Right lobe of liver (tissue), 4 donors: ENCODE measurements around the gene TMEM245.

Experiments used
- POLR2A ChIP-seq: fragments of 450-650 bp; IDR thresholded peaks from one replicate; pipeline ENCODE4 v1.6.1; 2017; ENCODE audit warnings: antibody characterized with exemption, mild to moderate bottlenecking
- TF ChIP-seq, protein P1 (sequence below), 4 donors: fragments of 200-600 bp in 3 of 4; fragments of 450-650 bp in 1 of 4; IDR thresholded peaks; one replicate each; pipeline versions ENCODE4 v1.5.1 to v1.8.0; 2016 to 2022; ENCODE audit warnings: antibody characterized with exemption in 4 of 4, mild to moderate bottlenecking in 2 of 4
- donor health status: DM: no; HTN: no; CAD: no.
- donor health status: DM: no; HTN: no; CAD: no.
- donor health status: DM: no; HTN: yes; CAD: no.

DNA sequence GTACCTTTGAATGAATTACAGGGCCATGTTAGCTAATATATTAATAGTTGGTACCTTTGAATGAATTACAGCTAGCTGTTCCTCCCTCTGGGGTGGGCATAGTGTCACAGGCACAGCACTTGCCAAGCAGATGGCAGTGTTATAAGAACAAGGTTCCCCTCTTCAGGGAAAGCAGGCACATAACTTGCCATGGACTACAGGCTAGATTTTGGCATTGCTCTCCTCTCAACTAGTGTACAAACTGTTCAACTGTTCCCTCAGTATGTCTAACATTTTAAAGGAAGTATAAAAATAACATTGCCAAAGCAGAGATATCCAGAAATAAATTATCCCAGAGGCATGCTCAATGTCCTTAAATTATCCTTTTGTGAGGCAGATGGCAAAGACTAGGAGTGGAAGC, 151.8 kb downstream of the TMEM245 start:
- TF ChIP-seq, protein P1, sequence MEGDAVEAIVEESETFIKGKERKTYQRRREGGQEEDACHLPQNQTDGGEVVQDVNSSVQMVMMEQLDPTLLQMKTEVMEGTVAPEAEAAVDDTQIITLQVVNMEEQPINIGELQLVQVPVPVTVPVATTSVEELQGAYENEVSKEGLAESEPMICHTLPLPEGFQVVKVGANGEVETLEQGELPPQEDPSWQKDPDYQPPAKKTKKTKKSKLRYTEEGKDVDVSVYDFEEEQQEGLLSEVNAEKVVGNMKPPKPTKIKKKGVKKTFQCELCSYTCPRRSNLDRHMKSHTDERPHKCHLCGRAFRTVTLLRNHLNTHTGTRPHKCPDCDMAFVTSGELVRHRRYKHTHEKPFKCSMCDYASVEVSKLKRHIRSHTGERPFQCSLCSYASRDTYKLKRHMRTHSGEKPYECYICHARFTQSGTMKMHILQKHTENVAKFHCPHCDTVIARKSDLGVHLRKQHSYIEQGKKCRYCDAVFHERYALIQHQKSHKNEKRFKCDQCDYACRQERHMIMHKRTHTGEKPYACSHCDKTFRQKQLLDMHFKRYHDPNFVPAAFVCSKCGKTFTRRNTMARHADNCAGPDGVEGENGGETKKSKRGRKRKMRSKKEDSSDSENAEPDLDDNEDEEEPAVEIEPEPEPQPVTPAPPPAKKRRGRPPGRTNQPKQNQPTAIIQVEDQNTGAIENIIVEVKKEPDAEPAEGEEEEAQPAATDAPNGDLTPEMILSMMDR (IDR thresholded peaks at IDR 0.05): no peak
- TF ChIP-seq POLR2A: no peak
